Measurements from ENCODE around the gene TTN.

The TTN gene

GRCh38 chr2:178641498-178641897 is 165.7 kb downstream of the TTN start:
- H3K27ac ChIP-seq (ENCODE audit: low read length): no peak overlapping the region
- H3K9me2 ChIP-seq (replicated peaks; ENCODE audit: insufficient read depth, low read length): no peaks in the 10 kb centered on the region
- H3K9ac ChIP-seq (ENCODE audit: low read length): no peak overlapping the region
- no peaks in the 10 kb centered on the region for H3K36me3 ChIP-seq (replicated peaks; ENCODE audit: insufficient read depth, low read length)
- no peak for DNase-seq
- no peak overlapping the region for H3K4me2 ChIP-seq (ENCODE audit: low read depth, low read length)
- H3K27me3 ChIP-seq (replicated peaks; ENCODE audit: insufficient read depth, low read length): no peaks in the 10 kb centered on the region
- TF ChIP-seq EZH2 (optimal IDR thresholded peaks at IDR 0.05; ENCODE audit: low read depth, low read length) (no peak), CTCF (IDR thresholded peaks at IDR 0.05; ENCODE audit: low read length) (no peak), EZH2phosphoT487 (IDR thresholded peaks at IDR 0.05; ENCODE audit: low read length) (no peak)
- no peaks in the 10 kb centered on the region for H3K9me3 ChIP-seq (replicated peaks; ENCODE audit: insufficient read depth, low read length)
- no peaks in the 10 kb centered on the region for H4K20me1 ChIP-seq (ENCODE audit: insufficient read depth, low read length)
- H3K79me2 ChIP-seq (ENCODE audit: low read length): no peaks in the 10 kb centered on the region
- H3K4me1 ChIP-seq (ENCODE audit: low read length): no peaks in the 10 kb centered on the region
- H2AFZ ChIP-seq (ENCODE audit: low read length): no peak overlapping the region
- no peaks in the 10 kb centered on the region for H3F3A ChIP-seq (ENCODE audit: insufficient read depth, low read length)
- H3K4me3 ChIP-seq (ENCODE audit: low read length): no peak overlapping the region

- no peaks in the 10 kb centered on the region for H3K9me2 ChIP-seq (replicated peaks; ENCODE audit: insufficient read depth, low read length)
- no peak overlapping the region for H2AFZ ChIP-seq (ENCODE audit: low read length)
- no peak for DNase-seq
- no peak for TF ChIP-seq EZH2phosphoT487 (IDR thresholded peaks at IDR 0.05; ENCODE audit: low read length)
- TF ChIP-seq CTCF (IDR thresholded peaks at IDR 0.05; ENCODE audit: low read length): no peak
- H3K4me1 ChIP-seq (ENCODE audit: low read length): no peaks in the 10 kb centered on the region
- H3F3A ChIP-seq (ENCODE audit: insufficient read depth, low read length): no peaks in the 10 kb centered on the region
- H3K36me3 ChIP-seq (replicated peaks; ENCODE audit: insufficient read depth, low read length): no peaks in the 10 kb centered on the region
- H3K27ac ChIP-seq (ENCODE audit: low read length): no peak overlapping the region
- H3K27me3 ChIP-seq (replicated peaks; ENCODE audit: insufficient read depth, low read length): no peaks in the 10 kb centered on the region
- H4K20me1 ChIP-seq (ENCODE audit: insufficient read depth, low read length): no peaks in the 10 kb centered on the region
- H3K4me3 ChIP-seq (ENCODE audit: low read length): no peak overlapping the region
- no peak overlapping the region for H3K9ac ChIP-seq (ENCODE audit: low read length)
- H3K4me2 ChIP-seq (ENCODE audit: low read depth, low read length): no peak overlapping the region
- no peaks in the 10 kb centered on the region for H3K79me2 ChIP-seq (ENCODE audit: low read length)
- no peaks in the 10 kb centered on the region for H3K9me3 ChIP-seq (replicated peaks; ENCODE audit: insufficient read depth, low read length)
Measured at GRCh38 chr2:178635897-178636296, 171.3 kb downstream of the TTN start.

- Histone ChIP-seq H3K36me3 (replicated peaks; ENCODE audit: insufficient read depth, low read length) (no peaks in the 10 kb centered on the region), H3K4me1 (ENCODE audit: low read length) (no peaks in the 10 kb centered on the region), H3K4me2 (ENCODE audit: low read depth, low read length) (no peak overlapping the region), H3K79me2 (ENCODE audit: low read length) (no peaks in the 10 kb centered on the region), H3K9ac (ENCODE audit: low read length) (no peak overlapping the region), H3K4me3 (ENCODE audit: low read length) (no peak overlapping the region), H3K9me3 (replicated peaks; ENCODE audit: insufficient read depth, low read length) (no peaks in the 10 kb centered on the region), H3K9me2 (replicated peaks; ENCODE audit: insufficient read depth, low read length) (no peaks in the 10 kb centered on the region), H3K27me3 (replicated peaks; ENCODE audit: insufficient read depth, low read length) (no peaks in the 10 kb centered on the region), H3F3A (ENCODE audit: insufficient read depth, low read length) (no peaks in the 10 kb centered on the region), H4K20me1 (ENCODE audit: insufficient read depth, low read length) (no peaks in the 10 kb centered on the region), H2AFZ (ENCODE audit: low read length) (no peak overlapping the region), H3K27ac (ENCODE audit: low read length) (no peak overlapping the region)
- no peak for TF ChIP-seq CTCF (IDR thresholded peaks at IDR 0.05; ENCODE audit: low read length)
- no peak for TF ChIP-seq EZH2phosphoT487 (IDR thresholded peaks at IDR 0.05; ENCODE audit: low read length)
- TF ChIP-seq EZH2 (optimal IDR thresholded peaks at IDR 0.05; ENCODE audit: low read depth, low read length): no peak
- DNase-seq: peak; percentile 11
Measured at GRCh38 chr2:178632729-178633128, 174.5 kb downstream of the TTN start.
